HCT116 (cell line): ENCODE measurements around the gene CLEC16A. TPM values are rescaled to one million over a fixed set of nuclear protein-coding genes. Genes with fewer than 3 reads are reported as not detected.

Source experiments
- ATAC-seq: fragments of 200-7000 bp; cut with Tn5 transposase; 2 replicates; pipeline ENCODE4 v1.9.1; 2020; ENCODE audit warnings: mild to moderate bottlenecking, moderate library complexity
- BruUV-seq: library from RNA; stranded (reverse); fragments of 400-500 nt; replicated peaks from 2 replicates; lab custom pipeline; 2021; lab: Mats Ljungman, UMichigan
- CTCF ChIA-PET: fragments of 300-600 bp; sonication (Branson Sonifier 250); formaldehyde crosslinking; loops from one replicate; lab custom pipeline; 2021; ENCODE audit warnings: antibody characterized with exemption; lab: Charles Lee
- POLR2A ChIA-PET: fragments of 300-600, 350-600 bp; sonication (Branson Sonifier 250); formaldehyde crosslinking; loops from one replicate; lab custom pipeline; 2021; ENCODE audit warnings: antibody characterized with exemption; lab: Charles Lee
- RAD21 ChIA-PET, 2 experiments: fragments of 300-600 bp; sonication (Branson Sonifier 250); formaldehyde crosslinking; loops; one replicate each; lab custom pipeline; 2023; ENCODE audit warnings: low total read pairs in 2 of 2; ENCODE audit not compliant: uncharacterized antibody in 2 of 2, unreplicated experiment in 2 of 2, low non-redundant PET in 1 of 2; lab: Charles Lee
- DNase-seq: peaks from one replicate; pipeline ENCODE4 v3.0.0-alpha.2; 2010; ENCODE audit warnings: low read depth, low spot score
- H2AFZ ChIP-seq: fragments of 200-600 bp; shearing (Covaris generic), sonication (generic); 2 replicates; pipeline ENCODE4 v1.6.1; 2017; ENCODE audit warnings: low read depth, mixed run types, mixed read lengths, antibody characterized with exemption, low read length; ENCODE audit not compliant: poor library complexity, severe bottlenecking
- H3K27ac ChIP-seq: 2 replicates; pipeline ENCODE4 v1.5.1; 2012; ENCODE audit warnings: low read depth, low read length
- H3K27me3 ChIP-seq: fragments of 200-600 bp; sonication (generic); 2 replicates; pipeline ENCODE4 v1.6.1; 2016; ENCODE audit warnings: mixed run types, low read length, mixed read lengths; ENCODE audit not compliant: insufficient read depth
- H3K36me3 ChIP-seq, 2 experiments: fragments of 200-500 bp in 1 of 2; fragments of 200-600 bp in 1 of 2; sonication (Bioruptor generic) in 1 of 2; sonication (generic) in 1 of 2; 2 replicates each; pipeline versions ENCODE4 v1.5.1 to v1.6.1; 2014 to 2016; ENCODE audit warnings: low read length in 2 of 2, inconsistent platforms in 1 of 2, mixed read lengths in 1 of 2, mixed run types in 1 of 2; ENCODE audit not compliant: insufficient read depth in 2 of 2, control insufficient read depth in 1 of 2
- H3K4me1 ChIP-seq, 2 experiments: fragments of 200-600 bp in 1 of 2; sonication (generic) in 1 of 2; 2 replicates each; pipeline versions ENCODE4 v1.5.1 to v1.6.1; 2012 to 2017; ENCODE audit warnings: low read length in 2 of 2, inconsistent platforms in 1 of 2, mild to moderate bottlenecking in 1 of 2, mixed read lengths in 1 of 2, mixed run types in 1 of 2, moderate library complexity in 1 of 2; ENCODE audit not compliant: insufficient read depth in 2 of 2, control insufficient read depth in 1 of 2
- H3K4me2 ChIP-seq: fragments of 200-600 bp; sonication (generic); 2 replicates; pipeline ENCODE4 v1.6.1; 2017; ENCODE audit warnings: mixed run types, low read length, mixed read lengths
- H3K4me3 ChIP-seq, 2 experiments: fragments of 200-600 bp in 1 of 2; sonication (generic) in 1 of 2; replicated peaks in 1 of 2; 2 replicates each; pipeline ENCODE4 v1.5.1; 2011 to 2016; ENCODE audit warnings: low read length in 2 of 2, control low read depth in 1 of 2, low read depth in 1 of 2, mild to moderate bottlenecking in 1 of 2, mixed read lengths in 1 of 2, mixed run types in 1 of 2
- H3K79me2 ChIP-seq: fragments of 200-600 bp; sonication (generic); 2 replicates; pipeline ENCODE4 v1.6.1; 2017; ENCODE audit warnings: mild to moderate bottlenecking, mixed run types, low read length, moderate library complexity, mixed read lengths; ENCODE audit not compliant: insufficient read depth
- H3K9ac ChIP-seq: fragments of 200-600 bp; sonication (generic); 2 replicates; pipeline ENCODE4 v1.6.1; 2016; ENCODE audit warnings: low read length, mixed read lengths
- H3K9me2 ChIP-seq: fragments of 200-600 bp; sonication (generic), shearing (Covaris generic); 2 replicates; pipeline ENCODE4 v1.6.1; 2017; ENCODE audit warnings: mixed run types, mild to moderate bottlenecking, moderate library complexity; ENCODE audit not compliant: insufficient read depth
- H3K9me3 ChIP-seq, 2 experiments: fragments of 200-500 bp in 1 of 2; fragments of 200-600 bp in 1 of 2; sonication (Bioruptor generic) in 1 of 2; sonication (generic) in 1 of 2; 2 replicates each; pipeline ENCODE4 v1.6.1; 2014 to 2017; ENCODE audit warnings: low read length in 2 of 2, mixed read lengths in 2 of 2, inconsistent platforms in 1 of 2, low read depth in 1 of 2, mild to moderate bottlenecking in 1 of 2, mixed run types in 1 of 2, moderate library complexity in 1 of 2; ENCODE audit not compliant: control insufficient read depth in 1 of 2, insufficient read depth in 1 of 2
- H4K20me1 ChIP-seq: fragments of 200-600 bp; sonication (generic), shearing (Covaris generic); 2 replicates; pipeline ENCODE4 v1.6.1; 2017; ENCODE audit warnings: mixed run types, mild to moderate bottlenecking, moderate library complexity; ENCODE audit not compliant: insufficient read depth
- CBX3 ChIP-seq: IDR thresholded peaks from 2 replicates; pipeline ENCODE4 v1.6.1; 2012; ENCODE audit warnings: low read depth
- CEBPB ChIP-seq: IDR thresholded peaks from 2 replicates; pipeline ENCODE4 v1.6.1; 2012; ENCODE audit warnings: low read depth
- EGR1 ChIP-seq: IDR thresholded peaks from 2 replicates; pipeline ENCODE4 v1.6.1; 2012; ENCODE audit warnings: low read depth
- ELF1 ChIP-seq: IDR thresholded peaks from 2 replicates; pipeline ENCODE4 v1.6.1; 2012; ENCODE audit warnings: low read depth, borderline replicate concordance
- EZH2 ChIP-seq: fragments of 200-600 bp; sonication (generic); IDR thresholded peaks from 2 replicates; pipeline ENCODE4 v1.6.1; 2017; ENCODE audit warnings: antibody characterized with exemption, mixed run types
- FOSL1 ChIP-seq: IDR thresholded peaks from 2 replicates; pipeline ENCODE4 v1.6.1; 2012; ENCODE audit warnings: low read depth
- JUND ChIP-seq: IDR thresholded peaks from 2 replicates; pipeline ENCODE4 v1.6.1; 2012
- POLR2A ChIP-seq: IDR thresholded peaks from 2 replicates; pipeline ENCODE4 v1.7.0; 2011; ENCODE audit warnings: borderline replicate concordance; ENCODE audit not compliant: insufficient read depth, insufficient read length; ENCODE audit errors: extremely low read depth
- POLR2AphosphoS5 ChIP-seq: IDR thresholded peaks from 2 replicates; pipeline ENCODE4 v1.6.1; 2011; ENCODE audit warnings: mild to moderate bottlenecking, low read depth, low read length, moderate library complexity
- RAD21 ChIP-seq: IDR thresholded peaks from 2 replicates; pipeline ENCODE4 v1.6.1; 2012; ENCODE audit warnings: low read depth, mild to moderate bottlenecking
- REST ChIP-seq: IDR thresholded peaks from 2 replicates; pipeline ENCODE4 v1.6.1; 2012; ENCODE audit warnings: low read depth
- SIN3A ChIP-seq: IDR thresholded peaks from 2 replicates; pipeline ENCODE4 v1.6.1; 2012; ENCODE audit warnings: low read depth
- SP1 ChIP-seq: IDR thresholded peaks from 2 replicates; pipeline ENCODE4 v1.6.1; 2012; ENCODE audit warnings: low read depth
- SRF ChIP-seq: IDR thresholded peaks from 2 replicates; pipeline ENCODE4 v1.6.1; 2012; ENCODE audit warnings: low read depth
- TCF7L2 ChIP-seq: IDR thresholded peaks from 2 replicates; pipeline ENCODE4 v1.7.0; 2011; ENCODE audit warnings: borderline replicate concordance, inconsistent platforms; ENCODE audit not compliant: insufficient read depth, insufficient read length; ENCODE audit errors: extremely low read depth
- YY1 ChIP-seq: IDR thresholded peaks from 2 replicates; pipeline ENCODE4 v1.6.1; 2011; ENCODE audit warnings: low read length, low read depth, moderate library complexity, mild to moderate bottlenecking; ENCODE audit not compliant: insufficient replicate concordance; ENCODE audit errors: extremely low read depth
- ZFX ChIP-seq: fragments of 450-650 bp; IDR thresholded peaks from 2 replicates; pipeline ENCODE4 v1.6.1; 2017
- ZNF274 ChIP-seq: fragments of 200-500 bp; sonication (Bioruptor generic); IDR thresholded peaks from 2 replicates; pipeline ENCODE4 v1.6.1; 2014; ENCODE audit warnings: mild to moderate bottlenecking, low read depth, low read length, inconsistent platforms
- intact Hi-C: fragments of 100-400 bp; cut with micrococcal nuclease; formaldehyde crosslinking; loops from 2 replicates; pipeline ENCODE4 v1.10.0; 2022
- total RNA-seq: library from RNA; stranded (reverse); gene quantifications from one replicate; pipeline ENCODE4 v1.2.1, GENCODE V29; 2021; ENCODE audit not compliant: unreplicated experiment
- TF ChIP-seq, protein P1 (sequence below): IDR thresholded peaks from 2 replicates; pipeline ENCODE4 v1.6.1; 2011; ENCODE audit warnings: mild to moderate bottlenecking, low read length, moderate library complexity; ENCODE audit not compliant: insufficient replicate concordance; ENCODE audit errors: extremely low read depth
- TF ChIP-seq, protein P2 (sequence below): IDR thresholded peaks from 2 replicates; pipeline ENCODE4 v1.6.1; 2012

Gene CLEC16A
- total RNA-seq, 1 experiment from 2014 or later: 18.0 TPM

- H3K9ac ChIP-seq: no peak overlapping the region
- no TSS peak for BruUV-seq
- intact Hi-C loops: no loop called here
- DNase-seq: no peak
- no peak overlapping the region for H3K4me3 ChIP-seq
- no peaks in the 10 kb centered on the region for H3K27me3 ChIP-seq
- no peaks in the 10 kb centered on the region for H3K36me3 ChIP-seq
- ChIA-PET POLR2A (no interaction called here), CTCF (no interaction called here)
- H2AFZ ChIP-seq: no peak overlapping the region
- no peaks in the 10 kb centered on the region for H3K9me2 ChIP-seq
- no peaks in the 10 kb centered on the region for H3K9me3 ChIP-seq
- no peak for TF ChIP-seq ZFX
- TF ChIP-seq SIN3A: no peak
- no peak for TF ChIP-seq CEBPB
- no peak for TF ChIP-seq ZNF274
- TF ChIP-seq JUND: no peak
- no peak for TF ChIP-seq EGR1
- TF ChIP-seq CBX3: no peak
- no peak for TF ChIP-seq EZH2
- TF ChIP-seq REST: no peak
- TF ChIP-seq POLR2AphosphoS5: no peak
- TF ChIP-seq POLR2A: no peak
- TF ChIP-seq, protein P1, sequence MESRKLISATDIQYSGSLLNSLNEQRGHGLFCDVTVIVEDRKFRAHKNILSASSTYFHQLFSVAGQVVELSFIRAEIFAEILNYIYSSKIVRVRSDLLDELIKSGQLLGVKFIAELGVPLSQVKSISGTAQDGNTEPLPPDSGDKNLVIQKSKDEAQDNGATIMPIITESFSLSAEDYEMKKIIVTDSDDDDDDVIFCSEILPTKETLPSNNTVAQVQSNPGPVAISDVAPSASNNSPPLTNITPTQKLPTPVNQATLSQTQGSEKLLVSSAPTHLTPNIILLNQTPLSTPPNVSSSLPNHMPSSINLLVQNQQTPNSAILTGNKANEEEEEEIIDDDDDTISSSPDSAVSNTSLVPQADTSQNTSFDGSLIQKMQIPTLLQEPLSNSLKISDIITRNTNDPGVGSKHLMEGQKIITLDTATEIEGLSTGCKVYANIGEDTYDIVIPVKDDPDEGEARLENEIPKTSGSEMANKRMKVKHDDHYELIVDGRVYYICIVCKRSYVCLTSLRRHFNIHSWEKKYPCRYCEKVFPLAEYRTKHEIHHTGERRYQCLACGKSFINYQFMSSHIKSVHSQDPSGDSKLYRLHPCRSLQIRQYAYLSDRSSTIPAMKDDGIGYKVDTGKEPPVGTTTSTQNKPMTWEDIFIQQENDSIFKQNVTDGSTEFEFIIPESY: no peak
- no peak for TF ChIP-seq SRF
- no peak for TF ChIP-seq RAD21
- no peak for TF ChIP-seq YY1
- TF ChIP-seq SP1: no peak
- TF ChIP-seq TCF7L2: no peak
- TF ChIP-seq ELF1: no peak
- TF ChIP-seq, protein P2, sequence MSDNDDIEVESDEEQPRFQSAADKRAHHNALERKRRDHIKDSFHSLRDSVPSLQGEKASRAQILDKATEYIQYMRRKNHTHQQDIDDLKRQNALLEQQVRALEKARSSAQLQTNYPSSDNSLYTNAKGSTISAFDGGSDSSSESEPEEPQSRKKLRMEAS: no peak
- no peak for TF ChIP-seq FOSL1
- TF ChIP-seq, all 23 proteins: peak for 0
- H3K4me1 ChIP-seq: peaks cover 65 to 82% of the 10 kb centered on the region in 2 experiments
- no peaks in the 10 kb centered on the region for H3K79me2 ChIP-seq
- H3K27ac ChIP-seq: no peak overlapping the region
- RAD21 ChIA-PET: no interaction called here
- no peaks in the 10 kb centered on the region for H4K20me1 ChIP-seq
- no peak for ATAC-seq
- H3K4me2 ChIP-seq: no peak overlapping the region
These were observed 191.2 kb downstream of the CLEC16A start for GRCh38 chr16:11135464-11135973.
